H1 (cell line): ENCODE measurements around the gene ANKRD24. TPM values are rescaled to one million over a fixed set of nuclear protein-coding genes. Genes with fewer than 3 reads are reported as not detected.

Experiments used
- CTCF ChIA-PET: fragments of 300-600 bp; sonication (Branson Sonifier 250); formaldehyde crosslinking; loops from one replicate; lab custom pipeline; 2021; ENCODE audit not compliant: partially characterized antibody; lab: Charles Lee
- POLR2A ChIA-PET: fragments of 300-600 bp; sonication (Branson Sonifier 250); formaldehyde crosslinking; loops from one replicate; lab custom pipeline; 2021; ENCODE audit warnings: inconsistent platforms; ENCODE audit not compliant: partially characterized antibody; lab: Charles Lee
- DNase-seq, 2 experiments: peaks; one replicate each; pipeline versions ENCODE4 v3.0.0 to v3.0.0-alpha.2; 2010 to 2022; ENCODE audit warnings: low spot score in 2 of 2, low read depth in 1 of 2, mixed read lengths in 1 of 2
- FAIRE-seq: peaks from 2 replicates; lab custom pipeline; 2011; peaks lifted over from hg19 to GRCh38; lab: Jason Lieb, UNC
- H2AFZ ChIP-seq: 2 replicates; pipeline ENCODE4 v1.8.1; 2012; ENCODE audit warnings: low read length, inconsistent platforms
- H2AK5ac ChIP-seq: 2 replicates; pipeline ENCODE4 v1.6.1; 2013; ENCODE audit warnings: low read depth, low read length
- H2BK120ac ChIP-seq: replicated peaks from 2 replicates; pipeline ENCODE3; 2013; ENCODE audit warnings: low read depth, low read length, inconsistent platforms
- H2BK12ac ChIP-seq: 2 replicates; pipeline ENCODE4 v1.6.1; 2013; ENCODE audit warnings: low read depth, low read length
- H2BK15ac ChIP-seq: 2 replicates; pipeline ENCODE4 v1.6.1; 2013; ENCODE audit warnings: low read length
- H2BK20ac ChIP-seq: 2 replicates; pipeline ENCODE4 v1.6.1; 2013; ENCODE audit warnings: low read length
- H2BK5ac ChIP-seq: 2 replicates; pipeline ENCODE4 v1.6.1; 2013; ENCODE audit warnings: low read depth, low read length
- H3K14ac ChIP-seq: 2 replicates; pipeline ENCODE4 v1.6.1; 2013; ENCODE audit warnings: inconsistent platforms; ENCODE audit not compliant: insufficient read length
- H3K18ac ChIP-seq: 2 replicates; pipeline ENCODE4 v1.6.1; 2013; ENCODE audit warnings: low read length; ENCODE audit errors: extremely low read depth
- H3K23ac ChIP-seq: 2 replicates; pipeline ENCODE4 v1.6.1; 2013; ENCODE audit warnings: inconsistent platforms; ENCODE audit not compliant: insufficient read length
- H3K23me2 ChIP-seq: 2 replicates; pipeline ENCODE4 v1.6.1; 2013; ENCODE audit warnings: low read depth, low read length
- H3K27ac ChIP-seq: 2 replicates; pipeline ENCODE4 v1.6.1; 2011; ENCODE audit warnings: low read depth, low read length, inconsistent platforms
- H3K27me3 ChIP-seq, 4 experiments: replicated peaks in 1 of 4; 1 replicate in 1 of 4; 2 replicates in 3 of 4; pipeline versions ENCODE4 v1.6.1 to v1.8.1; 2011 to 2013; ENCODE audit warnings: low read length in 3 of 4, mild to moderate bottlenecking in 3 of 4, inconsistent platforms in 2 of 4, mixed read lengths in 2 of 4, moderate library complexity in 1 of 4; ENCODE audit not compliant: control insufficient read depth in 3 of 4, insufficient read depth in 3 of 4; ENCODE audit errors: extremely low read depth in 1 of 4
- H3K36me3 ChIP-seq, 4 experiments: 2 replicates each; pipeline versions ENCODE4 v1.6.1 to v1.8.1; 2011 to 2013; ENCODE audit warnings: mild to moderate bottlenecking in 4 of 4, low read length in 3 of 4, moderate library complexity in 2 of 4, control low read depth in 1 of 4, inconsistent platforms in 1 of 4; ENCODE audit not compliant: insufficient read depth in 4 of 4, control insufficient read depth in 2 of 4
- H3K4ac ChIP-seq: replicated peaks from 2 replicates; pipeline ENCODE3; 2013; ENCODE audit warnings: low read length, low read depth, mixed read lengths, inconsistent platforms; ENCODE audit not compliant: insufficient read length
- H3K4me1 ChIP-seq, 4 experiments: replicated peaks in 1 of 4; 1 replicate in 1 of 4; 2 replicates in 3 of 4; pipeline versions ENCODE4 v1.6.1 to v1.8.1; 2011 to 2013; ENCODE audit warnings: low read length in 3 of 4, inconsistent platforms in 2 of 4, mixed read lengths in 1 of 4; ENCODE audit not compliant: insufficient read depth in 4 of 4, control insufficient read depth in 3 of 4
- H3K4me2 ChIP-seq, 2 experiments: 2 replicates each; pipeline versions ENCODE4 v1.6.1 to v1.8.1; 2011 to 2013; ENCODE audit warnings: low read depth in 2 of 2, low read length in 2 of 2, control low read depth in 1 of 2, inconsistent platforms in 1 of 2, mild to moderate bottlenecking in 1 of 2; ENCODE audit not compliant: insufficient read depth in 1 of 2
- H3K4me3 ChIP-seq, 4 experiments: fragments of 200-600, 300-600 bp in 1 of 4; sonication (generic), shearing (Covaris generic), sonication (Bioruptor Twin) in 1 of 4; 2 replicates each; pipeline versions ENCODE4 v1.5.1 to v1.8.1; 2011 to 2016; ENCODE audit warnings: low read length in 4 of 4, low read depth in 3 of 4, control low read depth in 2 of 4, inconsistent platforms in 2 of 4, mild to moderate bottlenecking in 2 of 4, mixed read lengths in 1 of 4, moderate library complexity in 1 of 4; ENCODE audit not compliant: insufficient read depth in 2 of 4; ENCODE audit errors: extremely low read depth in 1 of 4
- H3K56ac ChIP-seq: replicated peaks from 2 replicates; pipeline ENCODE3; 2013; ENCODE audit warnings: low read depth, mild to moderate bottlenecking, mixed read lengths, low read length, inconsistent platforms; ENCODE audit not compliant: insufficient read length
- H3K79me1 ChIP-seq: 2 replicates; pipeline ENCODE4 v1.6.1; 2013; ENCODE audit warnings: low read depth, low read length, control low read depth
- H3K79me2 ChIP-seq, 2 experiments: 2 replicates each; pipeline versions ENCODE4 v1.6.1 to v1.8.1; 2012 to 2013; ENCODE audit warnings: low read length in 2 of 2, mild to moderate bottlenecking in 2 of 2, inconsistent platforms in 1 of 2; ENCODE audit not compliant: insufficient read depth in 2 of 2, control insufficient read depth in 1 of 2
- H3K9ac ChIP-seq, 4 experiments: replicated peaks in 1 of 4; 1 replicate in 1 of 4; 2 replicates in 3 of 4; pipeline versions ENCODE4 v1.6.1 to v1.8.1; 2011 to 2013; ENCODE audit warnings: low read depth in 3 of 4, low read length in 3 of 4, control low read depth in 2 of 4, mild to moderate bottlenecking in 2 of 4, moderate library complexity in 2 of 4, inconsistent platforms in 1 of 4; ENCODE audit errors: extremely low read depth in 1 of 4
- H3K9me3 ChIP-seq, 2 experiments: 2 replicates each; pipeline versions ENCODE4 v1.6.1 to v1.8.1; 2012 to 2013; ENCODE audit warnings: mild to moderate bottlenecking in 2 of 2, moderate library complexity in 2 of 2, control low read depth in 1 of 2, inconsistent platforms in 1 of 2, low read depth in 1 of 2, low read length in 1 of 2, mixed read lengths in 1 of 2; ENCODE audit not compliant: insufficient read depth in 2 of 2
- H4K20me1 ChIP-seq, 2 experiments: replicated peaks in 1 of 2; 2 replicates each; pipeline versions ENCODE3 to v1.8.1; 2011 to 2013; ENCODE audit warnings: inconsistent platforms in 2 of 2, low read length in 2 of 2, mild to moderate bottlenecking in 1 of 2; ENCODE audit not compliant: insufficient read depth in 2 of 2, control insufficient read depth in 1 of 2
- H4K5ac ChIP-seq: 2 replicates; pipeline ENCODE4 v1.6.1; 2013; ENCODE audit warnings: low read length, low read depth, mixed read lengths, inconsistent platforms; ENCODE audit not compliant: insufficient read length
- H4K8ac ChIP-seq: 2 replicates; pipeline ENCODE4 v1.8.0; 2013; ENCODE audit warnings: mild to moderate bottlenecking, moderate library complexity, low read length, inconsistent platforms; ENCODE audit not compliant: insufficient read depth; ENCODE audit errors: extremely low read depth
- H4K91ac ChIP-seq: replicated peaks from 2 replicates; pipeline ENCODE3; 2013; ENCODE audit warnings: low read length, mixed read lengths, inconsistent platforms; ENCODE audit not compliant: insufficient read length
- ATF3 ChIP-seq: IDR thresholded peaks from 2 replicates; pipeline ENCODE4 v1.6.1; 2011; ENCODE audit warnings: low read depth, mild to moderate bottlenecking, low read length; ENCODE audit not compliant: insufficient read depth
- HDAC6 ChIP-seq: IDR thresholded peaks from one replicate; pipeline ENCODE4 v1.7.1; 2012; ENCODE audit warnings: low read depth, mild to moderate bottlenecking, inconsistent platforms, low read length, moderate library complexity
- JUND ChIP-seq: IDR thresholded peaks from 2 replicates; pipeline ENCODE4 v1.6.1; 2011; ENCODE audit warnings: mild to moderate bottlenecking, improper control_type of control experiment, low read length
- KDM5A ChIP-seq: fragments of 200-600 bp; IDR thresholded peaks from 2 replicates; pipeline ENCODE4 v1.7.1; 2012; ENCODE audit warnings: mild to moderate bottlenecking, low read length, inconsistent platforms, mixed read lengths
- NANOG ChIP-seq: IDR thresholded peaks from 2 replicates; pipeline ENCODE4 v1.6.1; 2011; ENCODE audit warnings: low read length, low read depth, mild to moderate bottlenecking, inconsistent platforms; ENCODE audit not compliant: insufficient read depth, poor library complexity, severe bottlenecking
- RNF2 ChIP-seq: fragments of 200-900, 300-1000 bp; sonication (generic); IDR thresholded peaks from 2 replicates; pipeline ENCODE4 v1.7.1; 2016; ENCODE audit warnings: borderline replicate concordance, low read depth, mild to moderate bottlenecking, antibody characterized with exemption, low read length; ENCODE audit not compliant: poor library complexity, severe bottlenecking; ENCODE audit errors: missing control alignments
- SIN3A ChIP-seq, 2 experiments: IDR thresholded peaks in 1 of 2; conservative IDR thresholded peaks in 1 of 2; 2 replicates each; pipeline ENCODE4 v1.6.1; 2011 to 2012; ENCODE audit warnings: low read length in 2 of 2, improper control_type of control experiment in 1 of 2, low read depth in 1 of 2, mild to moderate bottlenecking in 1 of 2
- SP4 ChIP-seq: IDR thresholded peaks from 2 replicates; pipeline ENCODE4 v1.6.1; 2012; ENCODE audit warnings: low read length, inconsistent platforms
- SRF ChIP-seq: IDR thresholded peaks from 2 replicates; pipeline ENCODE4 v1.6.1; 2011; ENCODE audit warnings: mild to moderate bottlenecking, low read depth, low read length, moderate library complexity
- TAF7 ChIP-seq: optimal IDR thresholded peaks from 2 replicates; pipeline ENCODE3; 2011; ENCODE audit warnings: low read depth, mild to moderate bottlenecking, inconsistent platforms, low read length, moderate library complexity, borderline replicate concordance
- TBP ChIP-seq: IDR thresholded peaks from 2 replicates; pipeline ENCODE4 v1.6.1; 2011; ENCODE audit warnings: low read depth, low read length, improper control_type of control experiment
- WGBS, 2 experiments: shearing (Covaris generic) in 1 of 2; methylation state at CpG; one replicate each; pipeline versions ENCODE4 v1.1.6 to v1.1.7; 2013 to 2015; ENCODE audit warnings: low lambda C conversion rate in 2 of 2, mixed read lengths in 2 of 2, inconsistent platforms in 1 of 2, low coverage in 1 of 2, missing lambda C conversion rate in 1 of 2; ENCODE audit not compliant: insufficient replicate concordance in 2 of 2, insufficient coverage in 1 of 2, insufficient read length in 1 of 2; ENCODE audit errors: extremely low coverage in 1 of 2, missing lambda C conversion rate in 1 of 2; 5-methylcytosine and 5-hydroxymethylcytosine counted together
- polyA plus RNA-seq, 7 experiments: library from polyadenylated mRNA; depleted of rRNA in 3 of 7; stranded (reverse) in 5 of 7; unstranded in 2 of 7; fragments of >200 nt in 5 of 7; fragments of 200-250 nt in 2 of 7; gene quantifications; 1 replicate in 5 of 7; 2 replicates in 1 of 7; 4 replicates in 1 of 7; pipeline versions ENCODE4 v1.2.1 to v1.2.3, GENCODE V29; 2011 to 2013; ENCODE audit warnings: missing spikeins in 2 of 7, mixed read lengths in 2 of 7
- total RNA-seq: library from RNA; stranded (reverse); fragmentation: NEBNext Ultra II Directional; extraction: Animal tissue kit (Norgen Biotek cat#: 25700); gene quantifications from 2 replicates; pipeline ENCODE4 v1.2.1, GENCODE V29; 2021

Gene ANKRD24
- total and polyA plus RNA-seq, 2 of the 8 experiments (the other 6 are each of a cell fraction or from before 2014, with no cell fraction given): 7.6 to 14.1 TPM

- H3K4ac ChIP-seq: no peak overlapping the region
- ChIA-PET CTCF (interaction anchor here (0.8 to 2.5 kb wide), 5 partner anchors 15 to 45 kb away, joined by 3 to 11 read pairs (median 5); no protein-coding TSS in a partner anchor), POLR2A (no interaction called here)
- H3K14ac ChIP-seq: no peak overlapping the region
- H3K27me3 ChIP-seq: 0 out of 7 replicates have a peak, but pooled peaks cover 0 to 2% (median 0%) of the 10 kb centered on the region in 4 experiments
- no peaks in the 10 kb centered on the region; a peak in 1 of 8 replicates for H3K36me3 ChIP-seq
- H3K9me3 ChIP-seq: no peaks in the 10 kb centered on the region
- H4K5ac ChIP-seq: no peak overlapping the region
- no peak overlapping the region for H2BK12ac ChIP-seq
- TF ChIP-seq RNF2 (no peak), SP4 (no peak), NANOG (no peak), JUND (no peak), SIN3A (conservative IDR thresholded peaks at IDR 0.05 in 1 of 2, IDR thresholded peaks at IDR 0.05 in 1 of 2; ENCODE audit: low read depth in 1 of 2, low read length in 2 of 2) (no peak), KDM5A (no peak), TBP (no peak), TAF7 (no peak), SRF (no peak), HDAC6 (no peak), ATF3 (no peak)
- WGBS, 2 experiments: 86 to 100% methylated on average over 1 to 2 of the region's 2 CpGs
- peaks cover 2% of the 10 kb centered on the region for H3K79me1 ChIP-seq
- no peak overlapping the region for H2BK15ac ChIP-seq
- no peak overlapping the region for H3K4me2 ChIP-seq
- peak overlapping the region; percentile 61; the same call in 1 of the 2 replicates for H2AK5ac ChIP-seq
- no peak overlapping the region for H3K18ac ChIP-seq
- no peak overlapping the region for H2BK120ac ChIP-seq
- H4K91ac ChIP-seq: no peak overlapping the region
- no peak overlapping the region for H2AFZ ChIP-seq
- H2BK5ac ChIP-seq: no peak overlapping the region
- no peak for FAIRE-seq
- no peak overlapping the region for H3K9ac ChIP-seq
- H3K4me1 ChIP-seq: peaks cover 0 to 3% (median under 1%) of the 10 kb centered on the region in 4 experiments; a peak in 3 of 7 replicates
- H3K4me3 ChIP-seq: no peak overlapping the region
- H4K20me1 ChIP-seq: peaks cover 0 to 3% of the 10 kb centered on the region in 2 experiments
- H3K27ac ChIP-seq: no peak overlapping the region
- peaks cover 13% of the 10 kb centered on the region for H3K23me2 ChIP-seq
- no peak overlapping the region for H4K8ac ChIP-seq
- no peak overlapping the region for H2BK20ac ChIP-seq
- no peak overlapping the region for H3K56ac ChIP-seq
- H3K23ac ChIP-seq: no peak overlapping the region
- H3K79me2 ChIP-seq: no peaks in the 10 kb centered on the region; a peak in 1 of 4 replicates
- no peak for DNase-seq
Measured at GRCh38 chr19:4184718-4185352, 2.3 kb downstream of the ANKRD24 start.
